Measurements from ENCODE around the gene P3R3URF. TPM values are rescaled to one million over a fixed set of nuclear protein-coding genes. Genes with fewer than 3 reads are reported as not detected.

Gene P3R3URF
- total RNA-seq, 1 experiment from 2014 or later: not detected

- intact Hi-C loops (cut with micrococcal nuclease; ENCODE audit: unreplicated experiment): no loop called here
- no peaks in the 10 kb centered on the region for H4K20me1 ChIP-seq (ENCODE audit: insufficient read depth)
- peak overlapping the region; percentile 86; the same call in 1 of the 2 replicates for H3K4me2 ChIP-seq
- H3K9me2 ChIP-seq (ENCODE audit: insufficient read depth): no peaks in the 10 kb centered on the region
- BruUV-seq (replicated peaks): no TSS peak
- H3F3A ChIP-seq (ENCODE audit: insufficient read depth, low read depth): peaks cover 37% of the 10 kb centered on the region
- H3K9me3 ChIP-seq (ENCODE audit: insufficient read depth, low read depth): no peaks in the 10 kb centered on the region
- TF ChIP-seq EZH2 (IDR thresholded peaks at IDR 0.05; ENCODE audit: low read depth): no peak
- TF ChIP-seq CTCF (conservative IDR thresholded peaks at IDR 0.05): no peak
- no peak for DNase-seq
- peaks cover 50% of the 10 kb centered on the region for H3K4me1 ChIP-seq (replicated peaks; ENCODE audit: insufficient read depth)
- peaks cover 13% of the 10 kb centered on the region; the same call in 1 of the 2 replicates for H3K79me2 ChIP-seq (ENCODE audit: low read depth)
- H3K36me3 ChIP-seq (ENCODE audit: low read depth): no peaks in the 10 kb centered on the region
- no peak overlapping the region for H2AFZ ChIP-seq
- H3K27ac ChIP-seq: no peak overlapping the region
- H3K4me3 ChIP-seq: no peak overlapping the region
- ChIA-PET CTCF (no interaction called here), POLR2A (ENCODE audit: unreplicated experiment) (interaction anchor here (0.7 kb wide), 1 partner anchor 34 kb away, joined by 5 read pairs; no protein-coding TSS in a partner anchor)
- H3K27me3 ChIP-seq (ENCODE audit: insufficient read depth, low read depth): no peaks in the 10 kb centered on the region
These were observed 7.8 kb downstream of the P3R3URF start for GRCh38 chr1:46168477-46168876.

DNA sequence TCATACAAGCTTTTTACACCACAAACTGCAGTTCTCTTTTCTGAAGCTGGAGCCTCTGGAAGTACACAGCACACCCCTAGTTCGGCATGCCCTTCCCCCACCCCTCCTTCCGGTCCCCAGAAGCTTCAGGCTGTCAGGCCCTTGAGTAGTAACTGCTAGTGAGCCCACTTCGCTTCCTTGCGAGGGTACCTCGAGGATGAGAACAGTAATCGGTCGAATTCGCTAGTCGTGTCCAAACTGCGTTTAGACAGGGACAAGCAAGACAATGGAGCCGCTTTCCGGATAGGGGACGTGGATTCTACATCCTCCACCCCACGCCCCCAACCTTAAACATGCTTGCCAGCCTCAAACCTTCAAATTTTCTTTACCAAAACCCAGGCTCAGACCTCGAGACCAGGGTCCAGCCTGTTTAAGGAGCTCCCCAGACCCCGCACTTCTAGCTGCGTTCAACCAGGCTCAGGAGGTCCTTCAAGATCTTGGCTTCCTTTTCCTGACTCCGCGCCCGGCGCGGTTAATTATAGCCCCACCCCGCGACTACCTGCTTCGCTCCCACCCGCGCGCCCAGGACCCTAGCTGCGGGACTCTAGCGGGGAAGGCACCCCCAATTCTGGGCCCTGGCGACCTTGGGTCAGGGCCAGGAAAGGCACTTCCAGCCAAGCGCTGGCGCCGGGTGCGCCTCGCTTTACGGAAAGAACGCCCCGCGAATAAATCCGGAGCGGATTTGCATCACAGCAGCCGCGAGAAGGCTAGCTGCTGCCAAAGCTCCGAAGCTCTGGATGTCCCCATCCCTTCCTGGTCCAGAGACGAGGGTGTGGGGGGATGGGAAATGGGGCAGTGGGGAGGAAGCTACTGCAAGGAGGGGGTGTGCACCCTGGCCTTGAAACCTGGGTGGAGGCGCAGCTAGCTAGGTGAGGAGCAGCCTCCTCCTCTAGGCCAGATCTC is 9.5 kb downstream of the P3R3URF start:
- H2AFZ ChIP-seq: no peak overlapping the region
- intact Hi-C loops (cut with micrococcal nuclease; ENCODE audit: unreplicated experiment): no loop called here

GRCh38 chr1:46160212-46160611 is 16.1 kb downstream of the P3R3URF start:
- BruUV-seq (replicated peaks): no TSS peak
- Histone ChIP-seq H3K9me2 (ENCODE audit: insufficient read depth) (no peaks in the 10 kb centered on the region), H3K27ac (no peak overlapping the region), H2AFZ (no peak overlapping the region), H3K4me3 (no peak overlapping the region), H3K4me2 (no peak overlapping the region), H3K9me3 (ENCODE audit: insufficient read depth, low read depth) (no peaks in the 10 kb centered on the region), H3F3A (ENCODE audit: insufficient read depth, low read depth) (no peaks in the 10 kb centered on the region), H3K36me3 (ENCODE audit: low read depth) (no peaks in the 10 kb centered on the region), H4K20me1 (ENCODE audit: insufficient read depth) (no peaks in the 10 kb centered on the region), H3K4me1 (replicated peaks; ENCODE audit: insufficient read depth) (peaks cover 4% of the 10 kb centered on the region; the same call in 1 of the 2 replicates), H3K27me3 (ENCODE audit: insufficient read depth, low read depth) (no peaks in the 10 kb centered on the region), H3K79me2 (ENCODE audit: low read depth) (no peaks in the 10 kb centered on the region)
- no peak for TF ChIP-seq CTCF (conservative IDR thresholded peaks at IDR 0.05)
- TF ChIP-seq EZH2 (IDR thresholded peaks at IDR 0.05; ENCODE audit: low read depth): no peak
- ChIA-PET POLR2A (ENCODE audit: unreplicated experiment) (no interaction called here), CTCF (no interaction called here)
- intact Hi-C loops (cut with micrococcal nuclease; ENCODE audit: unreplicated experiment): no loop called here
- no peak for DNase-seq

More for the DNA sequence above, 9.5 kb downstream of the P3R3URF start:
- Histone ChIP-seq H3K9me2 (ENCODE audit: insufficient read depth) (no peaks in the 10 kb centered on the region), H3K4me2 (no peak overlapping the region), H3K36me3 (ENCODE audit: low read depth) (no peaks in the 10 kb centered on the region), H3F3A (ENCODE audit: insufficient read depth, low read depth) (peaks cover 22% of the 10 kb centered on the region), H3K4me3 (no peak overlapping the region), H3K4me1 (replicated peaks; ENCODE audit: insufficient read depth) (peaks cover 35% of the 10 kb centered on the region), H3K27ac (no peak overlapping the region), H3K9me3 (ENCODE audit: insufficient read depth, low read depth) (no peaks in the 10 kb centered on the region), H3K27me3 (ENCODE audit: insufficient read depth, low read depth) (no peaks in the 10 kb centered on the region), H3K79me2 (ENCODE audit: low read depth) (0 out of 2 replicates have a peak, but pooled peaks cover 5% of the 10 kb centered on the region), H4K20me1 (ENCODE audit: insufficient read depth) (no peaks in the 10 kb centered on the region)
- DNase-seq: no peak
- BruUV-seq (replicated peaks): no TSS peak
- POLR2A ChIA-PET (ENCODE audit: unreplicated experiment): interaction anchor here (0.7 kb wide), 2 partner anchors 447 to 610 kb away, joined by 3 to 8 read pairs; no protein-coding TSS in a partner anchor
- CTCF ChIA-PET: interaction anchor here (0.6 kb wide), 1 partner anchor 10 kb away, joined by 3 read pairs; no protein-coding TSS in a partner anchor
- TF ChIP-seq CTCF (conservative IDR thresholded peaks at IDR 0.05): no peak
- no peak for TF ChIP-seq EZH2 (IDR thresholded peaks at IDR 0.05; ENCODE audit: low read depth)
